GM12878 (cell line): ENCODE results near the gene IGIP. TPM values are rescaled to one million over a fixed set of nuclear protein-coding genes. Genes with fewer than 3 reads are reported as not detected.
A peak's percentile ranks its signal among the peaks of the same experiment; 100 is the strongest.

ENCODE experiments used
- BCL11A ChIP-seq: IDR thresholded peaks from 2 replicates; pipeline ENCODE4 v1.6.1; 2011; ENCODE audit warnings: low read depth, low read length
- E2F4 ChIP-seq: IDR thresholded peaks from 2 replicates; pipeline ENCODE4 v1.6.1; 2012; ENCODE audit warnings: low read depth, low read length, improper control_type of control experiment
- GATAD2B ChIP-seq: fragments of 450-650 bp; conservative IDR thresholded peaks from 2 replicates; pipeline ENCODE4 v1.6.1; 2017; ENCODE audit warnings: low read depth, mild to moderate bottlenecking, moderate library complexity
- HDAC6 ChIP-seq: fragments of 200-600 bp; sonication (generic); IDR thresholded peaks from one replicate; pipeline ENCODE4 v1.8.0; 2017; ENCODE audit warnings: antibody characterized with exemption; ENCODE audit not compliant: unreplicated experiment
- IKZF1 ChIP-seq: fragments of 450-650 bp; conservative IDR thresholded peaks from 2 replicates; pipeline ENCODE4 v1.6.1; 2017; ENCODE audit warnings: antibody characterized with exemption, mild to moderate bottlenecking
- IRF3 ChIP-seq: fragments of 450-650 bp; IDR thresholded peaks from 2 replicates; pipeline ENCODE4 v1.6.1; 2014; ENCODE audit warnings: mild to moderate bottlenecking
- MAX ChIP-seq: IDR thresholded peaks from 2 replicates; pipeline ENCODE4 v1.6.1; 2012; ENCODE audit warnings: low read depth, low read length, improper control_type of control experiment
- NR2F1 ChIP-seq: fragments of 450-650 bp; conservative IDR thresholded peaks from 2 replicates; pipeline ENCODE4 v1.6.1; 2017; ENCODE audit warnings: mild to moderate bottlenecking
- PAX5 ChIP-seq: IDR thresholded peaks from 2 replicates; pipeline ENCODE4 v1.6.1; 2011; ENCODE audit warnings: low read depth, low read length, borderline replicate concordance
- PKNOX1 ChIP-seq: fragments of 450-650 bp; IDR thresholded peaks from 2 replicates; pipeline ENCODE4 v1.6.1; 2016; ENCODE audit warnings: mild to moderate bottlenecking
- PML ChIP-seq: IDR thresholded peaks from 2 replicates; pipeline ENCODE4 v1.6.1; 2012; ENCODE audit warnings: low read length, inconsistent platforms
- RAD21 ChIP-seq: IDR thresholded peaks from 2 replicates; pipeline ENCODE4 v1.6.1; 2011; ENCODE audit warnings: mild to moderate bottlenecking, low read depth, low read length, moderate library complexity; ENCODE audit not compliant: insufficient read depth
- RB1 ChIP-seq: fragments of 450-650 bp; formaldehyde crosslinking; IDR thresholded peaks from 2 replicates; pipeline ENCODE4 v1.6.1; 2017; ENCODE audit warnings: mild to moderate bottlenecking, borderline replicate concordance
- SMARCA5 ChIP-seq: fragments of 450-650 bp; IDR thresholded peaks from 2 replicates; pipeline ENCODE4 v1.6.1; 2017; ENCODE audit warnings: mild to moderate bottlenecking
- SPI1 ChIP-seq: IDR thresholded peaks from 2 replicates; pipeline ENCODE4 v1.6.1; 2011; ENCODE audit warnings: low read depth, mild to moderate bottlenecking, low read length, moderate library complexity, borderline replicate concordance; ENCODE audit not compliant: insufficient read depth
- SREBF1 ChIP-seq: IDR thresholded peaks from 2 replicates; pipeline ENCODE4 v1.6.1; 2012; ENCODE audit warnings: mild to moderate bottlenecking, low read length
- SUZ12 ChIP-seq: fragments of 200-600 bp; sonication (generic); IDR thresholded peaks from one replicate; pipeline ENCODE4 v1.6.1; 2018; ENCODE audit warnings: antibody characterized with exemption, mild to moderate bottlenecking; ENCODE audit not compliant: unreplicated experiment
- TAF1 ChIP-seq: IDR thresholded peaks from 2 replicates; pipeline ENCODE4 v1.6.1; 2011; ENCODE audit warnings: mild to moderate bottlenecking, low read depth, low read length, borderline replicate concordance
- TARDBP ChIP-seq: IDR thresholded peaks from 2 replicates; pipeline ENCODE4 v1.6.1; 2016; ENCODE audit warnings: borderline replicate concordance
- TBL1XR1 ChIP-seq: IDR thresholded peaks from 2 replicates; pipeline ENCODE4 v1.6.1; 2012; ENCODE audit warnings: low read depth, low read length, improper control_type of control experiment
- TCF12 ChIP-seq: IDR thresholded peaks from 2 replicates; pipeline ENCODE4 v1.6.1; 2011; ENCODE audit warnings: low read depth, mild to moderate bottlenecking, low read length
- TCF7 ChIP-seq: IDR thresholded peaks from 2 replicates; pipeline ENCODE4 v1.6.1; 2014; ENCODE audit warnings: antibody characterized with exemption, borderline replicate concordance
- ZNF217 ChIP-seq: fragments of 450-650 bp; IDR thresholded peaks from 2 replicates; pipeline ENCODE4 v1.6.1; 2017; ENCODE audit warnings: antibody characterized with exemption, mild to moderate bottlenecking
- ZNF687 ChIP-seq: fragments of 450-650 bp; IDR thresholded peaks from 2 replicates; pipeline ENCODE4 v1.6.1; 2017; ENCODE audit warnings: mild to moderate bottlenecking, moderate library complexity
- polyA plus RNA-seq, 11 experiments: library from polyadenylated mRNA; depleted of rRNA in 4 of 11; unstranded in 6 of 11; stranded (reverse) in 5 of 11; fragments of >200 nt; fragmentation: Nextera tagmentation in 4 of 11; fragmentation: Illumina TruSeq in 1 of 11; extraction: Ambion mirVana in 4 of 11; extraction: Trizol in 1 of 11; gene quantifications; 1 replicate in 1 of 11; 2 replicates in 10 of 11; pipeline versions ENCODE4 v1.2.1 to v1.2.3, GENCODE V29; 2011 to 2016; ENCODE audit warnings: inconsistent platforms in 2 of 11, missing spikeins in 2 of 11, low read depth in 1 of 11
- total RNA-seq, 4 experiments: library from RNA; depleted of rRNA in 3 of 4; stranded (reverse); fragments of >200 nt in 3 of 4; fragmentation: Illumina TruSeq in 1 of 4; extraction: Trizol in 1 of 4; gene quantifications; 2 replicates each; pipeline versions ENCODE4 v1.2.1 to v1.2.3, GENCODE V29; 2013 to 2021

The IGIP gene
- total and polyA plus RNA-seq, 10 of the 15 experiments (the other 5 are each of a cell fraction or from before 2014, with no cell fraction given): 0.58 to 3.3 (median 1.9) TPM

- TF ChIP-seq TCF12: peak; percentile 35; the same call in 1 of the 2 replicates
- 0 out of 2 replicates have a peak, but pooled peaks have one; percentile 2 for TF ChIP-seq BCL11A
- peak; percentile 75; the same call in 1 of the 2 replicates for TF ChIP-seq PML
- TF ChIP-seq E2F4: no peak
- TF ChIP-seq HDAC6: no peak
- no peak for TF ChIP-seq SUZ12
- TF ChIP-seq SREBF1: no peak
- TF ChIP-seq TARDBP: 0 out of 2 replicates have a peak, but pooled peaks have one; percentile 37
- TF ChIP-seq SPI1: no peak
- TF ChIP-seq RB1: peak; percentile 95
- TF ChIP-seq ZNF687: peak; percentile 97
- no peak for TF ChIP-seq RAD21
- peak; percentile 57 for TF ChIP-seq SMARCA5
- TF ChIP-seq MAX: peak; percentile 78
- peak; percentile 86 for TF ChIP-seq GATAD2B
- peak; percentile 58; the same call in 1 of the 2 replicates for TF ChIP-seq ZNF217
- TF ChIP-seq PKNOX1: peak; percentile 69
- no peak for TF ChIP-seq TBL1XR1
- peak; percentile 74; the same call in 1 of the 2 replicates for TF ChIP-seq IKZF1
- TF ChIP-seq IRF3: 0 out of 2 replicates have a peak, but pooled peaks have one; percentile 42
- TF ChIP-seq TCF7: no peak
- peak; percentile 6; the same call in 1 of the 2 replicates for TF ChIP-seq PAX5
- TF ChIP-seq TAF1: peak; percentile 43; the same call in 1 of the 2 replicates
- TF ChIP-seq NR2F1: 0 out of 2 replicates have a peak, but pooled peaks have one; percentile 29
These were observed 18.2 kb upstream of the IGIP start (continued) for GRCh38 chr5:140107312-140108092.
